ENCODE data around the gene NYAP1. TPM values are rescaled to one million over a fixed set of nuclear protein-coding genes. Genes with fewer than 3 reads are reported as not detected.
A peak's percentile ranks its signal among the peaks of the same experiment; 100 is the strongest.
"Not testable (repeated sequence)": the region's sequence is repeated elsewhere in the genome, so short reads cannot be mapped to it uniquely, and the experiment has no call there.

Gene NYAP1
- total RNA-seq, 4 donors from 2014 or later: 0.41 to 1.4 TPM; not detected in 2

GRCh38 chr7:100532165-100533022, 48.7 kb downstream of the NYAP1 start:
- no peak for DNase-seq
- TF ChIP-seq CTCF (IDR thresholded peaks at IDR 0.05) (no peak), POLR2AphosphoS5 (IDR thresholded peaks at IDR 0.05) (no peak), EP300 (IDR thresholded peaks at IDR 0.05; ENCODE audit: low read depth) (no peak), POLR2A (IDR thresholded peaks at IDR 0.05) (no peak)
- no peaks in the 10 kb centered on the region for H3K9me3 ChIP-seq
- intact Hi-C loops (cut with DNase I; ENCODE audit: low total_unique reads) (no loop called here), in situ Hi-C loops (cut with MboI; ENCODE audit: low pct_ligation_motif_present in 1 of 4, low pct_unique_long_range_greater_than_20kb in 1 of 4, low sequenced_read_pairs in 3 of 4) (no loop called here)
- 87% methylated on average over 3 to 14 of the region's 14 CpGs for WGBS, 2 donors (ENCODE audit: low coverage in 1 of 2)
- H3K36me3 ChIP-seq: no peaks in the 10 kb centered on the region
- H3K4me3 ChIP-seq: no peak overlapping the region
- H3K27ac ChIP-seq: peak overlapping the region; percentile 65 to 73 (median 72)
- H3K4me1 ChIP-seq: peaks cover 0 to 17% (median 2%) of the 10 kb centered on the region in 4 donors
- no peaks in the 10 kb centered on the region for H3K27me3 ChIP-seq

GRCh38 chr7:100535982-100536381, 52.3 kb downstream of the NYAP1 start:
- intact Hi-C loops (cut with DNase I; ENCODE audit: low total_unique reads): loop anchor here (5.0 kb wide), 1 partner anchor 701 kb away; the partner anchor contains the start of gene CLDN15
- 96 to 100% methylated on average over 2 to 9 of the region's 9 CpGs for WGBS, 2 donors (ENCODE audit: low coverage in 1 of 2)
- in situ Hi-C loops (cut with MboI; ENCODE audit: low pct_ligation_motif_present in 1 of 4, low pct_unique_long_range_greater_than_20kb in 1 of 4, low sequenced_read_pairs in 3 of 4); H3K36me3 ChIP-seq; H3K4me3 ChIP-seq; H3K9me3 ChIP-seq; H3K27me3 ChIP-seq; H3K27ac ChIP-seq; DNase-seq: not testable (repeated sequence)
- H3K4me1 ChIP-seq: peaks cover 10 to 39% (median 21%) of the 10 kb centered on the region in 4 donors

GRCh38 chr7:100536695-100537094, 53.0 kb downstream of the NYAP1 start:
- intact Hi-C loops (cut with DNase I; ENCODE audit: low total_unique reads): loop anchor here (5.0 kb wide), 1 partner anchor 701 kb away; the partner anchor contains the start of gene CLDN15
- H3K27me3 ChIP-seq; H3K36me3 ChIP-seq; H3K27ac ChIP-seq; DNase-seq; H3K4me3 ChIP-seq; H3K9me3 ChIP-seq; in situ Hi-C loops (cut with MboI; ENCODE audit: low pct_ligation_motif_present in 1 of 4, low pct_unique_long_range_greater_than_20kb in 1 of 4, low sequenced_read_pairs in 3 of 4): not testable (repeated sequence)
- H3K4me1 ChIP-seq: peaks cover 10 to 46% (median 25%) of the 10 kb centered on the region in 4 donors
- 70% methylated on average over 2 of the region's 2 CpGs; no CpG with 5 or more reads in 1 of the 2 donors for WGBS, 2 donors (ENCODE audit: low coverage in 1 of 2)

GRCh38 chr7:100538348-100538653, 54.6 kb downstream of the NYAP1 start:
- H3K9me3 ChIP-seq: no peaks in the 10 kb centered on the region
- 1 to 3% methylated on average over 7 to 8 of the region's 8 CpGs for WGBS, 2 donors (ENCODE audit: low coverage in 1 of 2)
- TF ChIP-seq EP300 (IDR thresholded peaks at IDR 0.05; ENCODE audit: low read depth): no peak
- no peak for TF ChIP-seq POLR2AphosphoS5 (IDR thresholded peaks at IDR 0.05)
- H3K27me3 ChIP-seq: no peaks in the 10 kb centered on the region
- DNase-seq: no peak
- intact Hi-C loops (cut with DNase I; ENCODE audit: low total_unique reads): loop anchor here (5.0 kb wide), 1 partner anchor 699 kb away; the partner anchor contains the start of gene CLDN15
- in situ Hi-C loops (cut with MboI; ENCODE audit: low pct_ligation_motif_present in 1 of 4, low pct_unique_long_range_greater_than_20kb in 1 of 4, low sequenced_read_pairs in 3 of 4): no loop called here
- H3K4me1 ChIP-seq: peaks cover 10 to 51% (median 38%) of the 10 kb centered on the region in 4 donors
- peak overlapping the region in 2 of 4 donors; percentile 21 to 29 for H3K4me3 ChIP-seq
- H3K36me3 ChIP-seq: no peaks in the 10 kb centered on the region
- peak overlapping the region; percentile 54 to 84 (median 67) for H3K27ac ChIP-seq

- in situ Hi-C loops (cut with MboI; ENCODE audit: low pct_ligation_motif_present in 1 of 4, low pct_unique_long_range_greater_than_20kb in 1 of 4, low sequenced_read_pairs in 3 of 4): no loop called here
- TF ChIP-seq POLR2AphosphoS5 (IDR thresholded peaks at IDR 0.05) (peak; percentile 95 to 97 (median 96)), POLR2A (IDR thresholded peaks at IDR 0.05) (peak; percentile 96), CTCF (IDR thresholded peaks at IDR 0.05) (no peak)
- Histone ChIP-seq H3K9me3 (no peaks in the 10 kb centered on the region), H3K4me3 (peak within 1 kb of the TSS; percentile 58 to 93 (median 72)), H3K4me1 (peaks cover 10 to 51% (median 42%) of the 10 kb centered on the region in 4 donors), H3K27ac (peak within 1 kb of the TSS; percentile 76 to 93 (median 89)), H3K27me3 (no peaks in the 10 kb centered on the region), H3K36me3 (no peaks in the 10 kb centered on the region)
- DNase-seq: peak; percentile 100
- intact Hi-C loops (cut with DNase I; ENCODE audit: low total_unique reads): loop anchor here (5.0 kb wide), 1 partner anchor 698 kb away; the partner anchor contains the start of gene CLDN15
- WGBS, 2 donors (ENCODE audit: low coverage in 1 of 2): 0% methylated on average over 7 to 59 of the region's 60 CpGs
These were observed 55.1 kb downstream of the NYAP1 start, which contains the start of gene AGFG2 for GRCh38 chr7:100538654-100539435. TSS of gene AGFG2 (plus strand) at chr7:100539203. CDS start at chr7:100539347, 144 bp downstream.

Measured in transverse colon (tissue), 4 donors.